Measurements from ENCODE around the gene OLFML3.

GRCh38 chr1:113941245-113941559 is 38.1 kb upstream of the OLFML3 start:
- TF ChIP-seq CTCF (IDR thresholded peaks at IDR 0.05) (no peak), POLR2A (IDR thresholded peaks at IDR 0.05) (no peak), POLR2AphosphoS5 (IDR thresholded peaks at IDR 0.05) (no peak)

Measured in suprapubic skin (tissue), 4 donors.